Mesendoderm (in vitro differentiated cells): Measurements from ENCODE around the gene STK32B.

ENCODE experiments used
- DNase-seq: peaks from one replicate; pipeline ENCODE4 v3.0.0; 2013
- H2AK5ac ChIP-seq: 2 replicates; pipeline ENCODE4 v1.6.1; 2013; ENCODE audit warnings: low read length, inconsistent platforms
- H2BK120ac ChIP-seq: 2 replicates; pipeline ENCODE4 v1.6.1; 2013; ENCODE audit warnings: low read depth, mild to moderate bottlenecking, low read length, moderate library complexity, mixed read lengths
- H2BK15ac ChIP-seq: replicated peaks from 2 replicates; pipeline ENCODE4 v1.6.1; 2013; ENCODE audit warnings: low read depth, mild to moderate bottlenecking, moderate library complexity
- H2BK5ac ChIP-seq: 2 replicates; pipeline ENCODE4 v1.6.1; 2013; ENCODE audit warnings: low read length, inconsistent platforms
- H3K18ac ChIP-seq: 2 replicates; pipeline ENCODE4 v1.6.1; 2013; ENCODE audit warnings: mild to moderate bottlenecking, low read length, mixed read lengths
- H3K23ac ChIP-seq: one replicate; pipeline ENCODE4 v1.6.1; 2013; ENCODE audit warnings: low read length
- H3K27ac ChIP-seq: 2 replicates; pipeline ENCODE4 v1.5.1; 2013; ENCODE audit warnings: low read depth, mild to moderate bottlenecking, inconsistent platforms, low read length, moderate library complexity
- H3K27me3 ChIP-seq: 2 replicates; pipeline ENCODE4 v1.6.1; 2013; ENCODE audit warnings: low read length, control low read depth, mild to moderate bottlenecking, inconsistent platforms; ENCODE audit not compliant: insufficient read depth, poor library complexity
- H3K36me3 ChIP-seq: 2 replicates; pipeline ENCODE4 v1.6.1; 2013; ENCODE audit warnings: low read length, inconsistent platforms; ENCODE audit not compliant: control insufficient read depth, insufficient read depth
- H3K4ac ChIP-seq: one replicate; pipeline ENCODE4 v1.6.1; 2013; ENCODE audit warnings: low read depth, mild to moderate bottlenecking, low read length, moderate library complexity
- H3K4me1 ChIP-seq: 2 replicates; pipeline ENCODE4 v1.6.1; 2013; ENCODE audit warnings: low read depth, low read length, inconsistent platforms; ENCODE audit not compliant: control insufficient read depth
- H3K4me2 ChIP-seq: 2 replicates; pipeline ENCODE4 v1.6.1; 2013; ENCODE audit warnings: low read length
- H3K4me3 ChIP-seq: 2 replicates; pipeline ENCODE4 v1.5.1; 2013; ENCODE audit warnings: mild to moderate bottlenecking, low read length
- H3K56ac ChIP-seq: one replicate; pipeline ENCODE4 v1.6.1; 2013; ENCODE audit warnings: low read length
- H3K79me1 ChIP-seq: 2 replicates; pipeline ENCODE4 v1.6.1; 2013; ENCODE audit warnings: low read length, inconsistent platforms
- H3K79me2 ChIP-seq: 2 replicates; pipeline ENCODE4 v1.6.1; 2013; ENCODE audit warnings: mild to moderate bottlenecking, low read length; ENCODE audit not compliant: control insufficient read depth, insufficient read depth
- H3K9ac ChIP-seq: 2 replicates; pipeline ENCODE4 v1.6.1; 2013; ENCODE audit warnings: low read length, inconsistent platforms
- H4K5ac ChIP-seq: one replicate; pipeline ENCODE4 v1.6.1; 2013; ENCODE audit warnings: low read length
- H4K8ac ChIP-seq: one replicate; pipeline ENCODE4 v1.6.1; 2013; ENCODE audit warnings: low read depth, mild to moderate bottlenecking, control low read depth, low read length, moderate library complexity
- WGBS: extraction: QIAGEN DNeasy Blood & Tissue Kit; methylation state at CpG from one replicate; pipeline ENCODE4 v1.1.7; 2013; ENCODE audit warnings: low lambda C conversion rate, missing lambda C conversion rate; ENCODE audit not compliant: insufficient coverage; ENCODE audit errors: extremely low coverage; 5-methylcytosine and 5-hydroxymethylcytosine counted together

The STK32B gene

GRCh38 chr4:5024673-5025072 lies 26.6 kb upstream of the STK32B start:
- no peak overlapping the region for H3K56ac ChIP-seq
- no peaks in the 10 kb centered on the region for H3K79me2 ChIP-seq
- no peak overlapping the region for H3K4me3 ChIP-seq
- no peak overlapping the region for H3K4me2 ChIP-seq
- no peak overlapping the region for H3K23ac ChIP-seq
- no peaks in the 10 kb centered on the region for H3K36me3 ChIP-seq
- no peak overlapping the region for H2AK5ac ChIP-seq
- whole genome bisulfite sequencing, result no CpG with 5 or more reads among the region's 6 CpGs
- H3K9ac ChIP-seq, result no peak overlapping the region
- H3K79me1 ChIP-seq, result no peaks in the 10 kb centered on the region
- no peak overlapping the region for H2BK5ac ChIP-seq
- peaks cover under 1% of the 10 kb centered on the region for H3K4me1 ChIP-seq
- DNase-seq, result no peak
- no peak overlapping the region for H3K18ac ChIP-seq
- H2BK15ac ChIP-seq, result no peak overlapping the region
- no peak overlapping the region for H2BK120ac ChIP-seq
- H4K5ac ChIP-seq, result no peak overlapping the region
- no peak overlapping the region for H3K4ac ChIP-seq
- H4K8ac ChIP-seq, result no peak overlapping the region
- H3K27ac ChIP-seq, result no peak overlapping the region
- H3K27me3 ChIP-seq, result no peaks in the 10 kb centered on the region

DNA sequence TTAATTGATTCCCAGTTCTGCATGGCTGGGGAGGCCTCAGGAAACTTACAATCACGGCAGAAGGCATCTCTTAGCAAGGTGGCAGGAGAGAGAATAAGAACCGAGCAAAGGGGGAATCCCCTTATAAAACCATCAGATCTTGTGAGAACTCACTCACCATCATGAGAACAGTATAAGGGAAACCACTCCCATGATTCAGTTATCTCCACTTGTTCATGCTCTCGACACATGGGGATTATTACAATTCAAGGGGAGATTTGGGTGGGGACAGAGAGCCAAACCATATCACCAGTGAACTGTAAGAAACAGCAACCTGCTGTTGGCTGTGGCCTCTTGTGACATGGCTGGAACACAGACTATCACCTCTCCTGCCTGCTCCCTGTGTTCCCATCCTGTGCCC lies 24.9 kb upstream of the STK32B start:
- Histone ChIP-seq H3K4me2 (no peak overlapping the region), H3K4me1 (no peaks in the 10 kb centered on the region), H3K23ac (no peak overlapping the region)

DNA sequence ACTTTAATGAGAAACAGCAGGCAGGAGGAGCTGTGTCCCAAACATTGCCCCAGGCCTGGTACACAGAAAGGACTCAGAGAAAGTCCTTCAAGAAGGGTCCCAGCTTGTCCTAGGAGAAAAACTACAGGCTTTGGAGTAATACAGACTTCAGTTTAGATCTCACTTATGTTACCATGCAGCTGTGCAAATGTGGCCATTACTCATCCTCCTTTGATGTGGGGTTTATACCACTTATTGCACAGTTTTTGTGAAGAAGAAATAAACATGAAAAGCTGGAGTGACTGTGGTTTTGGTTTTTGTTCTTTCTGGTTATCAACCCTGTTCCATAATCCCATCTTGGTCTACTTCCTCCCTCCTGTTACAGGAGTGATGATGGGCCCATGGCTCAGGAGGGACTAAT lies 23.9 kb upstream of the STK32B start:
- Histone ChIP-seq H3K27ac (no peak overlapping the region), H3K36me3 (no peaks in the 10 kb centered on the region), H3K4me2 (no peak overlapping the region)

More for the DNA sequence above, 24.9 kb upstream of the STK32B start:
- H3K56ac ChIP-seq, result no peak overlapping the region
- H3K18ac ChIP-seq, result no peak overlapping the region
- H4K5ac ChIP-seq, result no peak overlapping the region
- DNase-seq, result no peak
- H3K36me3 ChIP-seq, result no peaks in the 10 kb centered on the region
- no peak overlapping the region for H2BK120ac ChIP-seq
- no peak overlapping the region for H2AK5ac ChIP-seq
- H3K79me2 ChIP-seq, result no peaks in the 10 kb centered on the region
- H2BK15ac ChIP-seq, result no peak overlapping the region
- no peak overlapping the region for H3K4ac ChIP-seq
- no peak overlapping the region for H3K9ac ChIP-seq
- H3K27me3 ChIP-seq, result no peaks in the 10 kb centered on the region
- WGBS, result no CpG with 5 or more reads among the region's 3 CpGs
- no peaks in the 10 kb centered on the region for H3K79me1 ChIP-seq
- no peak overlapping the region for H3K27ac ChIP-seq
- no peak overlapping the region for H4K8ac ChIP-seq
- H2BK5ac ChIP-seq, result no peak overlapping the region
- H3K4me3 ChIP-seq, result no peak overlapping the region

DNA sequence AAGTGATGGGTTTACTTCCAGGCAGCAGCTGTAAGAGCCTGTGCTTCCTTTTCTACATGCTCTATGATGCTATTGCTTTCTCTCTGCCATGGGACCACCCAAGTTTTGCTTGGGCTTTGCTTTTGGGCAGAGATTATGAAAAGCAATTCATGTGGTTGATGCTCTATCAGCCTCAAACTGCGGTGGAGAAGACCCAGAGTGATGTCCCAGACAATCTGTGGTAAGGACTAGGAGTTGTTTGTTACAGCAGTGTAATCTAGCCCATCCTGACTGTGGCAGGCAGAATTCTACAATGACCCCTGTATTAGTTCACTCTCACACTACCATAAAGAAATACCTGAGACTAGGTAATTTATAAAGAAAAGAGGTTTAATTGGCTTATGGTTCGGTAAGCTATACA lies 22.8 kb upstream of the STK32B start:
- no peak overlapping the region for H3K27ac ChIP-seq
- H2BK120ac ChIP-seq, result no peak overlapping the region
- no peak overlapping the region for H3K4me2 ChIP-seq
- H3K9ac ChIP-seq, result no peak overlapping the region
- no peaks in the 10 kb centered on the region for H3K79me2 ChIP-seq
- no peak overlapping the region for H3K18ac ChIP-seq
- no CpG with 5 or more reads among the region's 2 CpGs for WGBS
- DNase-seq, result no peak
- H3K4ac ChIP-seq, result no peak overlapping the region
- no peaks in the 10 kb centered on the region for H3K79me1 ChIP-seq
- no peaks in the 10 kb centered on the region for H3K36me3 ChIP-seq
- no peaks in the 10 kb centered on the region for H3K4me1 ChIP-seq
- H2BK15ac ChIP-seq, result no peak overlapping the region
- H2BK5ac ChIP-seq, result no peak overlapping the region
- no peak overlapping the region for H3K23ac ChIP-seq
- H3K56ac ChIP-seq, result no peak overlapping the region
- H3K4me3 ChIP-seq, result no peak overlapping the region
- H2AK5ac ChIP-seq, result no peak overlapping the region
- no peak overlapping the region for H4K5ac ChIP-seq
- no peaks in the 10 kb centered on the region for H3K27me3 ChIP-seq
- no peak overlapping the region for H4K8ac ChIP-seq

More for the DNA sequence above, 23.9 kb upstream of the STK32B start:
- H3K23ac ChIP-seq, result no peak overlapping the region
- H2BK15ac ChIP-seq, result no peak overlapping the region
- DNase-seq, result no peak
- H3K4ac ChIP-seq, result no peak overlapping the region
- no peaks in the 10 kb centered on the region for H3K27me3 ChIP-seq
- no peak overlapping the region for H3K56ac ChIP-seq
- H2BK5ac ChIP-seq, result no peak overlapping the region
- H3K18ac ChIP-seq, result no peak overlapping the region
- H3K79me2 ChIP-seq, result no peaks in the 10 kb centered on the region
- no peak overlapping the region for H2AK5ac ChIP-seq
- no peak overlapping the region for H4K8ac ChIP-seq
- no peak overlapping the region for H3K4me3 ChIP-seq
- H3K9ac ChIP-seq, result no peak overlapping the region
- H2BK120ac ChIP-seq, result no peak overlapping the region
- no peaks in the 10 kb centered on the region for H3K4me1 ChIP-seq
- no peak overlapping the region for H4K5ac ChIP-seq
- H3K79me1 ChIP-seq, result no peaks in the 10 kb centered on the region

- Histone ChIP-seq H3K36me3 (no peaks in the 10 kb centered on the region), H3K4me2 (no peak overlapping the region), H3K79me2 (no peaks in the 10 kb centered on the region), H3K27me3 (no peaks in the 10 kb centered on the region), H2BK15ac (no peak overlapping the region), H3K27ac (no peak overlapping the region), H2BK5ac (no peak overlapping the region), H2BK120ac (no peak overlapping the region), H3K4me1 (no peaks in the 10 kb centered on the region), H2AK5ac (no peak overlapping the region), H3K4ac (no peak overlapping the region), H3K56ac (no peak overlapping the region), H3K79me1 (no peaks in the 10 kb centered on the region), H3K18ac (no peak overlapping the region), H3K4me3 (no peak overlapping the region), H3K23ac (no peak overlapping the region), H4K8ac (no peak overlapping the region), H3K9ac (no peak overlapping the region), H4K5ac (no peak overlapping the region)
- no peak for DNase-seq
- WGBS, result no CpG with 5 or more reads among the region's 8 CpGs
Measured at GRCh38 chr4:5029447-5029846, 21.8 kb upstream of the STK32B start.

GRCh38 chr4:5030221-5030620 lies 21.1 kb upstream of the STK32B start:
- no peak overlapping the region for H2BK120ac ChIP-seq
- H3K79me2 ChIP-seq, result no peaks in the 10 kb centered on the region
- H3K56ac ChIP-seq, result no peak overlapping the region
- no peak overlapping the region for H2AK5ac ChIP-seq
- H3K23ac ChIP-seq, result no peak overlapping the region
- H3K18ac ChIP-seq, result no peak overlapping the region
- H3K4me2 ChIP-seq, result no peak overlapping the region
- H3K27me3 ChIP-seq, result no peaks in the 10 kb centered on the region
- H3K9ac ChIP-seq, result no peak overlapping the region
- H3K36me3 ChIP-seq, result no peaks in the 10 kb centered on the region
- no peak overlapping the region for H2BK5ac ChIP-seq
- no peak overlapping the region for H3K4me3 ChIP-seq
- DNase-seq, result no peak
- H3K4ac ChIP-seq, result no peak overlapping the region
- H4K8ac ChIP-seq, result no peak overlapping the region
- H3K4me1 ChIP-seq, result peaks cover 4% of the 10 kb centered on the region
- no peaks in the 10 kb centered on the region for H3K79me1 ChIP-seq
- no CpG with 5 or more reads among the region's 4 CpGs for WGBS
- H2BK15ac ChIP-seq, result no peak overlapping the region
- H4K5ac ChIP-seq, result no peak overlapping the region
- no peak overlapping the region for H3K27ac ChIP-seq
